ENCODE results near the gene UGT2B17. TPM values are rescaled to one million over a fixed set of nuclear protein-coding genes. Genes with fewer than 3 reads are reported as not detected.

Gene UGT2B17
- total and polyA plus RNA-seq, 2 of the 13 experiments (the other 11 are each of a cell fraction or from before 2014, with no cell fraction given), result not detected

DNA sequence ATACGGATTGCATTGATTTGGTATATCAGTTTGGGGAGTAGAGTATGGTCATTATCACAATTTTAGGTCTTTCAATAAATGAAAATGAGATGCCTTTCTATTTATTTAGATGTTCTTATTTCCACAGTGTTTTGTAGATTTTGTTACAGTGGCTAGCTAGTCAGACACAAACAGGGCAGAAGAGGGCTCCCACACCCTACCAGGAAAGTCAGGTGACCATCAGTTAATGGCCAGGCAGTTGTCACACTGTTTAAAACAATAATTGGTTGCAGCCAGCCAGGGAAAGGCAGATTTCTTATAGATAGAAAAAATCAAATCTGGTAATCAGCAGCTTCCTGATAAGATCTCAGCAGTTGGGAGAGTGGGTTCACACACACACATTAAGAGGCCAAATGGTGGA, 57.2 kb downstream of the UGT2B17 start (continued):
- TF ChIP-seq ZBTB40 (IDR thresholded peaks at IDR 0.05), result no peak
- no peak for TF ChIP-seq ZBTB40 (CRISPR knock-in tag; IDR thresholded peaks at IDR 0.05)
- TF ChIP-seq RXRB (CRISPR knock-in tag; IDR thresholded peaks at IDR 0.05; ENCODE audit: borderline replicate concordance), result no peak
- no peak for TF ChIP-seq KLF12 (CRISPR knock-in tag; IDR thresholded peaks at IDR 0.05; ENCODE audit: borderline replicate concordance)
- TF ChIP-seq, protein P1, sequence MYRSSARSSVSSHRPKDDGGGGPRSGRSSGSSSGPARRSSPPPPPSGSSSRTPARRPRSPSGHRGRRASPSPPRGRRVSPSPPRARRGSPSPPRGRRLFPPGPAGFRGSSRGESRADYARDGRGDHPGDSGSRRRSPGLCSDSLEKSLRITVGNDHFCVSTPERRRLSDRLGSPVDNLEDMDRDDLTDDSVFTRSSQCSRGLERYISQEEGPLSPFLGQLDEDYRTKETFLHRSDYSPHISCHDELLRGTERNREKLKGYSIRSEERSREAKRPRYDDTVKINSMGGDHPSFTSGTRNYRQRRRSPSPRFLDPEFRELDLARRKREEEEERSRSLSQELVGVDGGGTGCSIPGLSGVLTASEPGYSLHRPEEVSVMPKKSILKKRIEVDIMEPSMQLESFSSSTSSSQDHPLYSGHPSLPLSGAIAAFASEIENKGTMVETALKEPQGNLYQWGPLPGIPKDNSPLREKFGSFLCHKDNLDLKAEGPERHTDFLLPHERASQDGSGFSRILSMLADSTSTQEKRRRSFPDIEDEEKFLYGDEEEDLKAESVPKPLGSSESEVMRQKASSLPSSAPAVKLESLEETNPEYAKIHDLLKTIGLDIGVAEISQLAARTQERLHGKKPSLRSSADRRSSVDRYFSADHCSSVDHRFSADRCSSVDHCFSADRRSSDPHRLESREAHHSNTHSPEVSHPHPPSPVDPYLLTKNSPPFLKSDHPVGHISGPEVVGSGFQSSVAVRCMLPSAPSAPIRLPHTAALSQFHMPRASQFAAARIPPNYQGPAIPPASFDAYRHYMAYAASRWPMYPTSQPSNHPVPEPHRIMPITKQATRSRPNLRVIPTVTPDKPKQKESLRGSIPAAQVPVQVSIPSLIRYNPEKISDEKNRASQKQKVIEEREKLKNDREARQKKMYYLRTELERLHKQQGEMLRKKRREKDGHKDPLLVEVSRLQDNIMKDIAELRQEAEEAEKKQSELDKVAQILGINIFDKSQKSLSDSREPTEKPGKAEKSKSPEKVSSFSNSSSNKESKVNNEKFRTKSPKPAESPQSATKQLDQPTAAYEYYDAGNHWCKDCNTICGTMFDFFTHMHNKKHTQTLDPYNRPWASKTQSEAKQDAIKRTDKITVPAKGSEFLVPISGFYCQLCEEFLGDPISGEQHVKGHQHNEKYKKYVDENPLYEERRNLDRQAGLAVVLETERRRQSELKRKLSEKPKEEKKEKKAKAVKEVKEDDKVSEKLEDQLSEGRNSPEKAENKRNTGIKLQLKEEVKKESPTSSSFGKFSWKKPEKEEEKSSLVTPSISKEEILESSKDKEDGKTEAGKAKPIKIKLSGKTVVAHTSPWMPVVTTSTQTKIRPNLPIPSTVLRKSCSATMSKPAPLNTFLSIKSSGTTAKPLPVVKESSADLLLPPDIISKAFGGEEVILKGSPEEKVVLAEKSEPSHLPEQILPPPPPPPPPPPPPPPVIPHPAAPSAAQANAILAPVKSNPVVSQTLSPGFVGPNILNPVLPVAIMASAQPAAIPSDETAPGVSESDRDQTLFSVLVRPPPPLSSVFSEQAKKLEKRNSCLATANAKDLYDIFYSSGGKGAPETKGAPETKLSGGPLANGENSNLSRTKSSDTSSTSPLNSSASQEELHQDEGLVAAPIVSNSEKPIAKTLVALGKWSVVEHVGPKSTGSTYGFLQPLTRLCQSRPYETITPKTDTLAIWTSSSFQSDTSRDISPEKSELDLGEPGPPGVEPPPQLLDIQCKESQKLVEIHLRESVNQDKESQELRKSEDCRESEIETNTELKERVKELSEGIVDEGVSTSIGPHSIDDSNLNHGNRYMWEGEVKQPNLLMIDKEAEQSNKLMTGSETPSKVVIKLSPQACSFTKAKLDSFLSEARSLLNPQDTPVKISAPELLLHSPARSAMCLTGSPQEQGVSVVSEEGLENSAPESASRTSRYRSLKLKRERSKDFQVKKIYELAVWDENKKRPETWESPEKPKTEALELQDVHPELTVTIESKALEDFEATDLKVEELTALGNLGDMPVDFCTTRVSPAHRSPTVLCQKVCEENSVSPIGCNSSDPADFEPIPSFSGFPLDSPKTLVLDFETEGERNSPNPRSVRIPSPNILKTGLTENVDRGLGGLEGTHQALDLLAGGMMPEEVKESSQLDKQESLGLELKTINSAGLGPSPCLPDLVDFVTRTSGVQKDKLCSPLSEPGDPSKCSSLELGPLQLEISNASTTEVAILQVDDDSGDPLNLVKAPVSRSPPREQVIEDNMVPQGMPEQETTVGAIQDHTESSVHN (CRISPR knock-in tag; IDR thresholded peaks at IDR 0.05), result no peak
- TF ChIP-seq, protein P2, sequence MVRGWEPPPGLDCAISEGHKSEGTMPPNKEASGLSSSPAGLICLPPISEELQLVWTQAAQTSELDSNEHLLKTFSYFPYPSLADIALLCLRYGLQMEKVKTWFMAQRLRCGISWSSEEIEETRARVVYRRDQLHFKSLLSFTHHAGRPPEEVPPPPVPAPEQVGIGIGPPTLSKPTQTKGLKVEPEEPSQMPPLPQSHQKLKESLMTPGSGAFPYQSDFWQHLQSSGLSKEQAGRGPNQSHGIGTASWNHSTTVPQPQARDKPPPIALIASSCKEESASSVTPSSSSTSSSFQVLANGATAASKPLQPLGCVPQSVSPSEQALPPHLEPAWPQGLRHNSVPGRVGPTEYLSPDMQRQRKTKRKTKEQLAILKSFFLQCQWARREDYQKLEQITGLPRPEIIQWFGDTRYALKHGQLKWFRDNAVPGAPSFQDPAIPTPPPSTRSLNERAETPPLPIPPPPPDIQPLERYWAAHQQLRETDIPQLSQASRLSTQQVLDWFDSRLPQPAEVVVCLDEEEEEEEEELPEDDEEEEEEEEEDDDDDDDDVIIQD (CRISPR knock-in tag; IDR thresholded peaks at IDR 0.05; ENCODE audit: low read depth), result no peak
- TF ChIP-seq ZNF547 (CRISPR knock-in tag; IDR thresholded peaks at IDR 0.05), result no peak

All from HepG2 (cell line).